NCI-H2196 (cell line): ENCODE data around the gene OSM.

Experiments used
- DNase-seq: peaks from one replicate; lab custom pipeline; 2025; ENCODE audit not compliant: unreplicated experiment; lab: John Stamatoyannopoulos, UW

Gene OSM

DNA sequence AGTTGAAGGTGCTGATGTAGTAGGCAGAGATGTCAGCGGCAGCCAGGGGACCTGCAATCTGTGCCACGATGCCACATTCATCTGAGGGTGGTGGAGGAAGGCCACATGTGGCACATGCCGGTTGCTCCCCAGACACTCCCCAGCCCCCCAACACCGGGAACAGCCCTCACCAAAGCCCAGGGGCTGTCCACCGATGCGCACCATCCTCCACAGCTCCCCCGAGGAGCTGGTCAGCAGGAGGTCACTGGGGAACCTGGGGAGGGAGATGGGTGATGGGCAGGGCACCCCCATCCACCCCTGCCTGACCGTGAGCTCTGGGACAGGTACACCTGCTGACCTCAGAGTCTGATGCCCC lies 19.2 kb upstream of the OSM start:
- no peak for DNase-seq

GRCh38 chr22:30285176-30285845 lies 18.7 kb upstream of the OSM start:
- DNase-seq, result no peak

GRCh38 chr22:30284666-30285065 lies 18.0 kb upstream of the OSM start:
- DNase-seq, result no peak

- no peak for DNase-seq
These were observed 17.5 kb upstream of the OSM start for GRCh38 chr22:30284172-30284571.

- no peak for DNase-seq
These were observed 16.7 kb upstream of the OSM start for GRCh38 chr22:30283342-30283741.

DNA sequence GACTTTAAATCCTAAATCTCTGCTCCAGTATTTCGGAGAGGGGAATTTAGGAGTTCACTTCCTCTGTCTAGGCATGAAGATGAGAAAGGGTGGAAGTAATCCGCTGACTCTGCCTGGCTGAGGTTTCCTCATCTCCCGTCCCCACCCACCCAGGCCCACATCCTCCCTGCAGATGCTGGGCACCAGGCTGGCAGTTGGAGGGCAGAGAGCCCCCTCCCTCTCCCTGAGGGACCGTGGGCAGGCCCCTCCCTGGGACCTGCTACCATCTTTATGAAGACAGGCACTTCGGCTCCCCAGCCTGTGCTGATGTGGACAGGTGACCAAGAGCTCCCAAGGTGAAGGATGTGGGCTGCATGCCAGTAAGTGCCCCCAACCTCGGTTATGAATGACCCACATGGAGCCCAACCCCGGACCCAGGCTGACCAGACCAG lies 16.0 kb upstream of the OSM start:
- no peak for DNase-seq

GRCh38 chr22:30280505-30280904 lies 13.9 kb upstream of the OSM start:
- DNase-seq, result no peak

DNA sequence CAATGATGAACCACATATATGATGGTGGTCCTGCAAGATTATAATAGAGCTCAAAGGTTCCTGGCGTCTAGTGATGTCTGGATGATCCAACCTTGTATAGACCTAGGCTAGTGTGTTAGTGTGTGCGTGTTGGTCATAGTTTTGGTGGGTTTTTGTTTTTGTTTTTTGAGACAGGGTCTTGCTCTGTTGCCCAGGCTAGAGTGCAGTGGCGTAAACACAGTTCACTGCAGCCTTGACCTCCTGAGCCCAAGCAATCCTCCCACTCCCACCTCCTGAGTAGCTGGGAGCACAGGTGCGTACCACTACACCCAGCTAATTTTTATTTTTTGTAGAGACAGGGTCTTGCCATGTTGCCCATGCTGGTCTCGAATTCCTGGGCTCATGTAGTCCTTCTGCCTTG lies 13.3 kb upstream of the OSM start:
- DNase-seq, result no peak

DNA sequence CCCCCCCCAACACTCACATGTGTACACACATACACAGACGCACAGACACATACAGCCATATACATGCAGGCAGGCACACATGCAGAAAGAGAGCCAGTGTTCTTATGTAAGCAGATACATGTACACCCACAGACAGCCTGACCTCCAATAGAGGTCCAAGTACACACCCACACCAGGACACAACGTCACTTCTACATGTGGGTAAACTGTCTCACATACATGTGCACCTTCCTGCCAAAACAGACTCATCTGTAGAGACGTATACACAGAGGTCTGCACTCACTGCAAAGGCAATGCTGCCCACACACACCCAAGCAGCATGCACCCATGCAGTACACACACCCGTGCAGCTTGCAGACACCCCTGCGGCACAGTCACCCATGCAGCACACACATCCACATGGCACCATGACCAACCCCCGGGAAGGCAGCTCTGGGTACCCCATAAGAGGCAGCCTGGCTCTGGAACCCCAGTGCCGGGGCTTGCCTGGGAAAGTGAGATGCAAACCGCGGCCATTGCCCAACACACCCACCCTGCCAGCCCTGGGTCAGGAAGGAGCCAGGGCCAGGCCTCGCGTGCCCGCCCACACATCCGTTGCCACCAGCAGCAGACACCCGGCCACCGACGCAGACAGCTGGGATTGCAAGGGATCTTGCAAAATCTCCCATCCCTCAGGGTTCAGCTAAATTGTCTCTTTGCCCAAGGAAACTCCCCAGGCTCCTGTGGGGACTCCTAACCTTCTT lies 12.6 kb upstream of the OSM start:
- DNase-seq, result no peak

DNA sequence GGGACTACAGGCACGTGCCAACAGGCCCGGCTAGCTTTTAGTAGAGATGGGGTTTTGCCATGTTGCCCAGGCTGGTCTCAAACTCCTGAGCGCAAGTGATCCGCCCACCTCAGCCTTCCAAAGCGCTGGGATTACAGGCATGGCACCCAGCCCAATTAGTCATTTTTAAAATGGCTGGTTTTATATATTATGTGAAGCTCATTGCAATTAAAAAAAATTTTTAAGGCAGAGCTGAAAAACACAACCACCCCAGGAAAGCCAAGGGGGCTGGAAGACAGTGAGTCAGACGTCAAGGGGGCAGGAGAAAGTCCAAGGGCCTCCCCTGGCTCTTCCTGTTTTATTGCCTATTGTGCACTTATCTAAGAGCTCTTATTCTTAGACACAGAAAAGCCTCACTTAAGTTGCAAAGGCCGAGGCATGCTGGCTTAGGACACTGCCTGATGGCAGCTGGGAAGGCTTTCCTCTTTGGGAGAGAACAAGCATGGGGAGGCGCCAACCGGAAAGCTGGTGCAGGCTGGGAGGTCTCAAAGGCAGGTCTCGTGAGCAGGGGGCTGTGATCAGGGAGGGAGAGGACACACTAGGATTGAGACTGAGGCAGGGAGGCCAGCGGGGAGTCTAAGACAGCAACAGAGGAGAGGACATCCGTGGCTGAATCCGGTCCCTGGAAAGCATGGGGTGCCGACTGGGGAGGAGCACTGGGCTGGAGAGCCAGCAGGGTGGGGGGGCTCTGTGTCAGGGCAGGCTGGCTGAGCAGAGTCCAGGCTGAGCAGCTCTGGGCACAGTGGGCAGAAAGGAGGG lies 11.1 kb upstream of the OSM start:
- DNase-seq, result no peak

DNA sequence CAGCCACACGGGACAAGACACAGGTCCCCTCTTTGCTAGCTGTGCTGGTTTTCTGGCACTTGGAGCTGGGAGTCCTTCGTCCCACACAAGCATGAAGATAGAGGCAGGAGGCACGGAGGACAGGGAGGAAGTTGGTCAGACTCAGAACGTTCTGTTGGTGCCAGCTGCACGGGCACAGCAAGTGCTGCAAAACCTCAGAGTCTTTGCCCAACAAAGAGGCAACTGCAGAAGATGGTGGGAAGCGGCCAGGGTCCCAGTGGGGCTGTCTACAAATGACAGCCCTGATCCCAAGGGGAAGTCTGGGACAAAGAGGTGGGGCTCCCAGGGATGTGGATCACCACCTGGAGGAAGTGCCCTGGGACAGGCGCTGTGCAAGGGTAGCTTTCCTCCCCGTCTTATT lies 9.4 kb upstream of the OSM start:
- DNase-seq, result no peak

DNA sequence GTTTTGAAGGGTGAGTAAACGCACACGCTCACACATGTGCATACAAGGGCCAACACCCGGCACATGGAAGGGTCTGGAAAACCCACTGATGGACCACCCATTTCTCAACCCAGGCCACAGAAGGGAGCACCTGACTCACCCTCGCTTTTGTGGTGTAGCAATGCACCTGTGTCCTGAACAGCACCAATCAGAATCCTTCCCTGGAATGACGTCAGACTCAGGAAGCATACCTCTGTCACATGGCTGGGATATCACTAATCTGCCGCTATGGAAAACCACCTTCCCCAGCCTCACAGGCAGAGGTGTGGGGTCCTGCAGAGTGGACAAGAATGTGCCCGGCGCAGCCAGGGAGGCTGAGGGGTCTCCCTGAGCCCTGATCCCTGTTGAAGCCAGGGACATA lies 9.0 kb upstream of the OSM start:
- DNase-seq, result no peak

DNA sequence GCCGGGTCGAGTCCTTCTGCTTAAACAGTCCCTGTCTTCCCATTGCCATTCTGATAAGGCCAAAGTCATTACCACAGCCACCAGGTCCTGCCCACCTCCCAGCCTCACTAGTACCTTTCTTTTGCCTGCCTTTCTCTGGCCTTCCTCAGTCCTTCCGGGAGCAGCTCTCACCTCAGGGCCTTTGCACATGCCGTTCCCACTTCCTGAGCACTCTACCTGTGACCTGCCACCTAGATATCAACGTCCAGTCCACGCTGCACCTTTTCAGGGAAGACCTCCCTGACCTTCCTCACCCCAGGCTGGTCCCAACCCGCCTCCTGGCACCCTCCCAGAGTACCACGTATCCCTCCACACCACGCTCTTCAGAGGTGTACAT lies 7.8 kb upstream of the OSM start:
- DNase-seq, result no peak

DNA sequence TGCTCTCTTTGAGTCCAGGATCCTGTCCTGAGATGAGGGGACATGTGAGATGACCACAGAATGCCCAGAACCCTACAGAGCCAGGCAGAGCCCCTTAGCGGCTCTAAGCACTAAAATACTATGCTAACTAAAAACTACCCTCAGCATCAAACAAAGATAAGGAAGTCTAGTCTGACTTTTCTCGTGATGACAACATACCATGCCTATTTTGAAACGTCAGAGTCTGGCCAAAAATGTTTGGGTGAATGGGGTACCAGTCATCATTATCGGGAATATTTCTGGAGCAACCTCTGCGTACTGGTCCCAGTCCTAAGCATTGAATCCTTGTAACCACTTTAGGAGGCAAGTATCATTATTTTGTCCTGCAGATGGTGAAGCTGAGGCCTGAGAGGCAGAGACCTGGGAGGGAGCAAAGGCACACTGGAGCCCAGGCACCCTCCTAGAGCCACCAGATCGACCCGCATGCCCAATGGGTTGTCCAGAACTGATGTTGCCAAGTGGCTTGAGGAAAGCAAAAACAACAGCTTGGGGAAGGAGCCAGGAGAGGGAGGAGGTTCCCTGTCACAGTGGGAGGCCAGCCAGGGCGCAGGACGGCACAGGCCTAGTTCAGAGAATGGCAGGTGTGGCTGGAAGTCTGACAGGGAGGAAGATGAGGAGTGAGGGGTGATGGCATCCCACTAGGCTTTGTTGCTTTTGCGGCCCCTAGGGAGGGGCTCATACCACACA lies 7.2 kb upstream of the OSM start:
- DNase-seq, result no peak

DNA sequence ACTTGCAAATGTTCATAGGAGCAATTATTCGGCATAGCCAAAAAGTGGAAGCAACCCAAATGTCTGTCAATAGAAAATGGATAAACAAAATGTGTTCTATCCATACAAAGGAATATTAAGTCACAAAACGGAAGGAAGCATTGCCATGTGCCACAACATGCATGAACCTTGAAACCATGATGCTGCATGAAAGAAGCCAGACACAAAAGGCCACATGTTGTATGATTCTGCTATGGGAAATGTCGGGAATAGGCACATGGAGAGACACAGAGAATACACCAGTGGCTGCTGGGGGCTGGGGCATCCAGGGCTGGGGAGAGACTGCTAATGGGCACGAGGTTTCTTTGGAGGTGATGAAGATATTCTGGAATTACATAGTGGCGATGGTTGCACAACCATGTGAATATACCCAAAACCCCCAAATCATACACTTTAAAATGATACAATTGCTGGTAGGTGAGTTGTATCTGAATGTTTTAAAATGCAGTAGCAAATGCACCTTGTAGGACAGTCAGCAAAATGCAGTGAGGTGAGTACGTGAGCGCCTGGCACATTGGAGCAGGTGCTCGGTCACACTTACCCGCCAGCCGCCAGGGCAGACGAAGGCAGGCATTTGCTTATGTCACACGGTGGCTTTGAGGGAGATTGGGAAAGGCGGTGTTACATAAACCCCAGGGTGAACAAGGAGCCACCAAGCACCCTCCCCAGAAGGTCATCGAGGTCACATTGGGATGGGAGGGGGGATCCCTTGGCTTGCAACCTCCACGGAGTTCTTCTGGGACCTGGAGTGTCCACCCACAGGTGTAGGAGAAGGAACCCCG lies 6.3 kb upstream of the OSM start:
- DNase-seq, result no peak

GRCh38 chr22:30270832-30271231 lies 4.2 kb upstream of the OSM start:
- no peak for DNase-seq

DNA sequence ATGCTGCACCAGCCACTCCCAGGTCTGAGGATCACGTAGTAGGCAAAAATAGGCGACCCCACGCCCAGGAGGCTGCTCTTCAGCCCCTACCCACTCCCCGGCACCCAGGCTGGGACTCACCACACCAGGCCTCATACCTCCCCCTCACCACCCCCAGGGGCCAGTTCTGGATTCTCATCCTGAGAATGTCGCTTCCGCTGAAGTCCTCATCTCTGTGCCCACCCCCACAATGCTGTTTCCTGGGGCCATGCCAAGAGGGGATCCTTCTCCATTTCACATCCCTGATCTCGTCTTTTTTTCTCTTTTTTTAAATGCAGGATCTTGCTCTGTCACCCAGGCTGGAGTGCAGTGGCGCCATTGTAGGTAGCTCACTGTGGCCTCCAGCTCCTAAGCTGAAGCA lies 1.7 kb upstream of the OSM start:
- DNase-seq, result no peak

DNA sequence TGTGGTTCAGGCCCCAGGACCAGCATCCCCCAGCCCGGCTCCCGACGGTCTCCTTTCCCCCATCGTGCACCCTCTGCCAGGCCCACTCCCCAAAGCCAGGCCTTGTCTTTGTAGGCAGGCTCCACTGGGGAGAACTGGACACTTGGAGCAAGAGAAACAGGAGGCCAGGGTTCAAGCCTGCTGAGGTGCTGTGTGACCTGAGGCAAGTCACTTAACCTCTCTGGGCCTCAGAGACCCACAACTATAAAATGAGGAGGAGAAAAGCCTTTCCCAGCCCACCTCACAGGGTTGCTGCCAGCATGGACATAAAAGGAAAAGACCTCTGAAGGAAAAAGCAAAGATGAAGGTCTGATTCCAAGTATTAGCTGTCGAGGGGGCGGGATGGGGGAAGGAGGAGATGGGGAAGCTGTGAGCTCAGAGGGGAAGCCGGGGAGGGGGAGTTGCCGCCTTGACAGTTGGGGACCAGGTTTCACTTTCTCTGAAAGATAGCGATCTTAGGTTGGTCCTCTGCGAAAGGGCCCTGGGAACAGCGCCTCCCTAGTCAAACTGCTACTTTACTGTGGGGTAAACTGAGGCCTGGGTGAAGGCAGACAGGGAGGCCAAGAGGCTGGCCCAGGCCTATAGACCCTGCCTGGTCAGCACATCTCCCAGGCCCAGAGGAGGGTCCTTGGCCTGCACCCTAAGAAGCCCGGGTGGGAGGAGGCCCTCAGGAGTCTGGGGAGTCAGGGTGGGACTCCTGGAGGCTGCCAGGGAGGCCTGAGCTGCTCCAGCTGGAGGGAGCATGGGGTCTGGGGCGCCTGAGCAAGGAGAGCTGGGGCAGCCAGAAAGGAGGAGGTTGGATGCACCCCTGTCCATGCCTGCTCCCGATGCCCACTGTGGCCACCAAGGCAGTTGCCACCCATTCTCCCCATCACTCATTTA lies 991 bp upstream of the OSM start:
- DNase-seq, result no peak

DNA sequence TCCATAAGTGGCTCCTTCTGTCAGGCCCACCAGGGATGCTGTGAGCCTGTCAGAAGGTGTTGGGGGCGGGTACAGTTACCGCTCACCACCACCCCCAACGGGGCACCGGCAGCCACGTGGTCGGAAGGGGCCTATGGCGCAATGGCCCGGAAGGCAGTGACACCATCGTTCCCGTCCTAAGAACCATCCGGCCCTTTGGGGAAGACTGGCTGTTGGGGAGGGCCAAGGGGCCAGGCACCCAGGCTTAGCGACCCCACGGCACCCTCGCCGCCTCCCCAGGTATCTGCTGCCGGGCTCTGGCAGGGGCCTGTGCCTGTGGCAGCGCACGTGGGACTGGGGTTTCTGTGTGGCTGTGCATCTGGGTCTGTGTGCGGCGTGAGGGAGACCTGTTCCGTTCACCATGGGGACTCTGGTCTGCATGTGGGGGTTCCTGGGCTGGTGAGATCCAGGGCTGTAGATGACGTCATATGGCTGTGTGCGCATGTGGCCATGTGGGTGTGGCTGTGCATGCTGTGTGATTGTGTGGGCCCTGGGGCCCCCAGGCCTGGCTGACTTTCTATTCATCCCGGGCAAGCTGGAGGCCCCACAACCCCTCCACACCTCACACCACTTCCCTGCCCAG lies 717 bp downstream of the OSM start:
- DNase-seq, result no peak
